ENCODE measurements around the gene PRKACB.
A peak's percentile ranks its signal among the peaks of the same experiment; 100 is the strongest.
"Not testable (repeated sequence)": the region's sequence is repeated elsewhere in the genome, so short reads cannot be mapped to it uniquely, and the experiment has no call there.

The PRKACB gene

GRCh38 chr1:84272401-84272800, 128.3 kb downstream of the PRKACB start:
- no peak for DNase-seq

- no peak for DNase-seq
These were observed 133.4 kb downstream of the PRKACB start for GRCh38 chr1:84277343-84278059.

- peak; percentile 66 for DNase-seq
These were observed 134.8 kb downstream of the PRKACB start for GRCh38 chr1:84278905-84279304.

GRCh38 chr1:84280912-84281311, 136.8 kb downstream of the PRKACB start:
- DNase-seq, result no peak

- no peak for DNase-seq
These were observed 138.8 kb downstream of the PRKACB start for GRCh38 chr1:84282780-84283333.

GRCh38 chr1:84283381-84283780, 139.3 kb downstream of the PRKACB start:
- peak; percentile 52 for DNase-seq

- DNase-seq, result no peak
These were observed 142.0 kb downstream of the PRKACB start for GRCh38 chr1:84286071-84286470.

- DNase-seq, result not testable (repeated sequence)
These were observed 143.3 kb downstream of the PRKACB start for GRCh38 chr1:84287389-84287788.
